GM19438 (cell line): ENCODE data around the gene DDX56.
"Not testable (repeated sequence)": the region's sequence is repeated elsewhere in the genome, so short reads cannot be mapped to it uniquely, and the experiment has no call there.

Experiments
- ATAC-seq: cut with Tn5 transposase; IDR thresholded peaks from one replicate; pipeline ENCODE4 v1.9.1; 2021; ENCODE audit warnings: low read depth; ENCODE audit not compliant: unreplicated experiment

Gene DDX56

GRCh38 chr7:44565097-44565794 is 8.5 kb downstream of the DDX56 start:
- ATAC-seq = peak; percentile 76

GRCh38 chr7:44564606-44565005 is 9.1 kb downstream of the DDX56 start:
- ATAC-seq = no peak

DNA sequence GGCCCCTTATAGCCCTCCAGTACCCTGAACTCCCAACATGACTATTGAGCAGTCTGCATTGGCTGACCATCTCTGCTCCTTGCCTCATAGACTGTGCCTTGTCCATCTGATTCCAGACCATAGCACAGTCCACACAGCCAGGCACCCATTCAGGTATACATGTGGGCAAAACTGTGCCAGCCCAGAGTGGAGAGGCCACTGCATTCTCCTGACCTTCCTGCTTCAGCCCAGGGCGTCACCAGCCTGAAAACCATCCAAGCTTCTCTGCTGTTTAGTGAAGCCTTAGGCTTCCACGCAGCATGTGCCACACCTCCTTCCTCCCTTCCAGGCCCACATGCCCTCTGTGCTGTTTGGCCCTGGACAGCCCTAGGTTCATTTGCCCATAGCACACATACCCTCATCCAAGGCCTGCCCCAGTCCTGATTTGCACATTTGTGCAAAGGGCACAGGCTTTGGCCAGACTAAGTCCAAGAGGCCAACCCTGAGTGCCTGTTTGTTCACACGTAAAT is 10.5 kb downstream of the DDX56 start:
- no peak for ATAC-seq

GRCh38 chr7:44562622-44562962 is 11.1 kb downstream of the DDX56 start:
- not testable (repeated sequence) for ATAC-seq

- ATAC-seq = no peak
Observed at GRCh38 chr7:44561962-44562621, 11.6 kb downstream of the DDX56 start.

DNA sequence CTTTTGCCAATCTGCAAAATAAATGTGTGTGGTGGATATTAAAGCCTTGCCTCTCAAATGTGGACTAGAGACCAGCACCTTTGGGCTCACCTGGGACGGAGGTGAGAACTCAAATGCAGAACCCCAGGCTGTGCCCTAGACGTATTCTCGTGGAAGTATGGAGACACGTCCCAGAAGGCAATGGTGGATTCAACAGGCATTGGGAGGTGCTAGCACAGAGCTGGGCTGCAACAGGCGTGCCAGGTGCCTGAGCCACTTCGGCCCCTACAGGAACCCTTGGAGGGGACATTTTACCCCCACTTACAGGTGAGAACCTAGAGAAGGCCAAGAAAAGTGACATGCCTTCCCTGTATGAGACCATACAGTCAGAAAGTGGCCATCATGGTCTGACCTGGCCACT is 12.2 kb downstream of the DDX56 start:
- ATAC-seq = no peak

DNA sequence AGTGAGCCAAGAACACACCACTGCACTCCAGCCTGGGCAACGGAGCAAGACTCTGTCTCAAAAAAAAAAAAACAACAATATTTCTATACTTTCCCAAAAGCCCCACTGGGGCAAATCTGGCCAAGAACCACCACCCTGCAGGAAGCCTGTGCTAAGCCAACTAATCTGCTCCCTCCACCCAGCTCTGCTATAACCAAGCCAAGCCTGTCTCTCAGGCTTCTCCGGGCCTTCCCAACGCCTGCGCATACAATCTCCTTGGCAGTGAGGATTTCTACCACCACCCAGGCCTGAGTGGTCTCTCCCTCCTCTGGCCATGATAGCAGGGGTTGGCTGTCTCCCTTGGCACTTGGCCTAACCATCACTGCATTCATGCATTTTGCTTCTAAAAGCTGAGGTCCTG is 14.2 kb downstream of the DDX56 start:
- no peak for ATAC-seq

DNA sequence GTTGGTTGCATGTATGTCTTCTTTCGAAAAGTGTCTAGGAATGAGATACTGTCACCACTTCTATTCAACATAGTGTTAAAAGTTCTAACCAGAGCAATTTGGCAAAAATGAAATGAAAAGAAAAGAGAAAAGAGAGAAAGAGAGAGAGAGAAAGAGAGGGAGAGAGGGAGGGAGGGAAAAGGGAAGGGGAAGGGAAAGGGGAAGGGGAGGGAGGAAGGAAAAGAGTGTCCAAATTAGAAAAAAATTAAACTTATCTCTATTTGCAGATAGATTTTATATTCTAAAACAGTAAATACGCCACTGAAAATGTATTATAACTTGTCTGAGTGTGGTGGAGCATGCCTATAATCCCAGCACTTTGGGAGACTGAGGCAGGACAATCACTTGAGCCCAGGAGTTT is 16.2 kb downstream of the DDX56 start:
- no peak for ATAC-seq

- ATAC-seq = no peak
Observed at GRCh38 chr7:44555350-44555749, 18.4 kb downstream of the DDX56 start.

DNA sequence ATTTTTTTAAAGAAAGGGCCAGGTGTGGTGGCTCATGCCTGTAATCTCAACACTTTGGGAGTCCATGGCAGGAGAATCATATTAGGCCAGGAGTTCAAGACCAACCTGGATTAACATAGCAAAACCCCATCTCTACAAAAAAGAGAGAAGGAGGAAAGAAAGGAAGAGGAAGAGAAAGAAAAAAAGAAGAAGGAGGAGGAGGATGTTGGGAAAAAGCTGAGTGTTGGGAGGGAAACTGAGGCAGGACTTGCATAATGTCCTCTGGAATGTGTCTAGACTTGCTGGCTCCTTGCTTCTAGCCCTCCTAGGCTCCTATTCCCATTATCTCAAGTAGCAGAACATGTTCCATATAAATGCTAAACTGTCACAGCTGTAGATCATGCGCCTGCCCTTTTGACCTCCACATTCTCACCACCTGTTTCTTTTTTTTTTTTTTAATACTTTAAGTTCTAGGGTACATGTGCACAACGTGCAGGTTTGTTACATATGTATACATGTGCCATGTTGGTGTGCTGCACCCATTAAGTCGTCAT is 21.2 kb downstream of the DDX56 start:
- ATAC-seq = not testable (repeated sequence)

DNA sequence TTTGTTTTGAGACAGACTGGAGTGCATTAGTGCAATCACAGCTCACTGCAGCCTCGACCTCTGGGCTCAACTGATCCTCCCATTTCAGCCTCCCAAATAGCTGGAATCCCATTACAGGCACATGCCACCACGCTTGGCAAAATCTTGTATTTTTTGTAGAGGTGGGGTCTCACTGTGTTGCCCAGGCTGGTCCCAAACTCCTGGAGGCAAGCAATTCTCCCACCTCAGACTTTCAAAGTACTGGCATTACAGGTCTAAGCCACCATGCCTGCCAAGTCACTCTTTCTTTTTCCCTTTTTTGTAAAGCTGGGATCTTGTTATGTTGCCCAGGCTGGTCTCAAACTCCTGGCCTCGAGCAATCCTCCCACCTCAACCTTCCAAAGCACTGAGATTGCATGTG is 24.3 kb downstream of the DDX56 start:
- ATAC-seq = no peak

DNA sequence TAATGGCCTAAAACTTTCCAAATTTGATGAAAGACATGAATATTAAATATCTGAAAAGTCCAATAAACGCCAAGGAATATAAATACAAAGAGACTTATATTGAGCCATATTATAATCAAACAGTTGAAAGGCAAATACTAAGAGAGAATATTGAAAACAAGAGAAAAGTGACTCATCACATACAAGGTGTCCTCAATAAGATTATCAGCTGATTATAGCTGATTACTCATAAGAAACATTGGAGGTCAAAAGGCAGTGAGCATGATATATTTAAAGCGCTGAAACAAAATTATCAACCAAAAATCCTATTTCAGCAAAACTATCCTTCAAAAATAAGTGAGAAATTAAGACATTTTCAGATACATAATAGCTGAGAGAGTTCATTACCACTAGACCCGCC is 24.8 kb downstream of the DDX56 start:
- ATAC-seq = no peak

GRCh38 chr7:44547536-44548231 is 26.0 kb downstream of the DDX56 start:
- ATAC-seq = no peak

DNA sequence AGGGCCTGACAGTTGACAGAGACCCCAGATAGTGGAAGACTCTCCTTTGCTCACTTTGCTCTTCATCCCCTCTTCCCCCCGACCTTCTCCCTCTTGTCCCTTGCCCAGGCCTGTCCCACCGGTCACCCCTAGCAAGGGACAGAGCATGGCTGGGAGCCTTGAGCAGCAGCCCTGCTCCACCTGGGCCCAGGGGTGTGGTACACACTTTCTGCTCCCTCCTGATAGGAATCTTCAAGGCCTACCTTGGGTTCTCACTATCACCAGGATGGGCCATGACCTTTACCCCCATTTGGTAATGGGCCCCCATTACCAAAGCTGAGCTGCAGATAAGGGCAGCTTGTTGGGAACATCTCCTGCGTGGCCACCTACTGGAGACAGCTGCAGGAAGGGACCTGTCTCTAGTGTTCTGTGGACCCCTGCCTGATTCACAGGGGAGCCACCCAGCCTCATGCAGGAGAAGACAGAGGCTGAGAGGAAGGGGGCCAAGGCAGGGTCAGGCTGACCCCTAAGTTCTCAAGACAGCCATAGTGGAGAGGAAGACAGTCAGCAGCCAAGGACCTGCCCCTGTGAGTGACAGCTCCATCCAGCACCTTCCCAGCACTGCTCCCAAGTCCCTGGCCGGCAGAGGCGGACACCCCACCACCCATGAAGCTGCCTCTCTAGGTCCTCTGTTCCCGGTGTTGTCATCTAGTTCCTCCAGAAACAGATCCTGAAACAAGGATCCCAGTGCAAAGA is 31.7 kb downstream of the DDX56 start:
- ATAC-seq = no peak

DNA sequence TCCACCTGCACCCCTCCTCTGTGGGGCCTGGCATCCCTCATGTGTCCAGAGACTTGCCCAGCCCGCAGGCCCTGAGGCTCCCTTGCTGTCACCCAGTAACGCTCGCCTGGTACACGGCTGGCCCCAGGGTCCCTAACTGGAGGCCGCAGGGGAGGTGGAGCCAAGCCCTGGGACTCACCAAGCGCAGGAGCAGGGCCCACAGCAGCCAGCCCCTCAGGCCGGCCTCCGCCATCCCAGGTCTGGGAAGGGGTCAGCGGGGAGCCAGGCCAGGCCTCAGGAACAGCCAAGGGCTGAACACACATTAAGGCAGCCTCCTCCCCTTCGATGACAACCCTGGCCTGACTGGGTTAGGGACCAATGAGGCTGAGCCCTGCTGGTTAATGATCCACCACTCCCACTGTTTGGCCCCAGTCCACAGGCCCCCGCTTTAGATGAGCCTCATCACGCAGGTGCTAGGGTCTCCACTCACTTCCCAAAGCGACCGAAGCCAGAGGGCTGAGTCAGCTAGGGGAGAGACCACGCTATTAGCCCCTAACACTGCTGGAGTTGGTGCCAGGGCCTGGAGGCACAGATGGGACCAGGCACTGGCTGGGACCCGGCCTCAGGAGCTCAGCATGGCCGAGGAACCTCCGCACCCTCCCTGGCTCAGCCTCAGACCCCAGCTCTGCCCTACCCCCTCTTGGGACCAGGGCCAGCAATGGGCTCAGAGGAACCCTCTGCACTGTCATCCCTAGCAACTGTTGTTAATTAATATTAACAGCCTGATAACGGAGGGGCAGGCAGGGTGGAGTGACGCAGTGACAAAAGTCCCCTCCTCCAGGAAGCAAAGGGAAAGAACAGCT is 32.5 kb downstream of the DDX56 start, which contains the start of gene NPC1L1:
TSS of gene NPC1L1 (minus strand) at position 303 of the 842 bp plus-strand sequence. CDS start at position 232, 71 bp downstream.
- ATAC-seq = no peak

GRCh38 chr7:44540592-44541027 is 33.1 kb downstream of the DDX56 start:
- no peak for ATAC-seq

GRCh38 chr7:44539669-44540506 is 33.8 kb downstream of the DDX56 start:
- ATAC-seq = no peak

- ATAC-seq = no peak
Observed at GRCh38 chr7:44538798-44539668, 34.7 kb downstream of the DDX56 start.
